Upper lobe of right lung (tissue), 1 donor: ENCODE measurements around the gene FCGR3B. TPM values are rescaled to one million over a fixed set of nuclear protein-coding genes. Genes with fewer than 3 reads are reported as not detected.
A peak's percentile ranks its signal among the peaks of the same experiment; 100 is the strongest.
"Not testable (repeated sequence)": the region's sequence is repeated elsewhere in the genome, so short reads cannot be mapped to it uniquely, and the experiment has no call there.

ENCODE experiments used
- ATAC-seq: fragments of 200-7000 bp; cut with Tn5 transposase; one replicate; pipeline ENCODE4 v1.9.1; 2020; ENCODE audit warnings: mild to moderate bottlenecking, moderate library complexity
- DNase-seq: peaks from one replicate; pipeline ENCODE4 v3.0.0-alpha.2; 2020
- H3K27ac ChIP-seq: fragments of 200-600 bp; one replicate; pipeline ENCODE4 v1.8.0; 2022
- H3K27me3 ChIP-seq: fragments of 200-600 bp; one replicate; pipeline ENCODE4 v1.8.0; 2022; ENCODE audit warnings: mild to moderate bottlenecking
- H3K36me3 ChIP-seq: fragments of 200-600 bp; one replicate; pipeline ENCODE4 v1.8.0; 2022
- H3K4me1 ChIP-seq: fragments of 200-600 bp; one replicate; pipeline ENCODE4 v1.8.0; 2022
- H3K4me3 ChIP-seq: fragments of 200-600 bp; one replicate; pipeline ENCODE4 v1.8.0; 2022; ENCODE audit warnings: mild to moderate bottlenecking
- H3K9me3 ChIP-seq: fragments of 200-600 bp; one replicate; pipeline ENCODE4 v1.8.0; 2022
- intact Hi-C: fragments of 100-400 bp; cut with DNase I; formaldehyde crosslinking; loops from one replicate; pipeline ENCODE4 v1.11.0; 2022
- total RNA-seq: library from RNA; stranded (reverse); fragmentation: NEBNext Ultra II Directional; extraction: Animal tissue kit (Norgen Biotek cat#: 25700); gene quantifications from one replicate; pipeline ENCODE4 v1.2.1, GENCODE V29; 2021
- donor health status: DM: no; HTN: yes; CAD: no; lungs with severe emphysema.

FCGR3B gene
- total RNA-seq, 1 donor from 2014 or later = 18.9 TPM

GRCh38 chr1:161589365-161589764, 41.6 kb downstream of the FCGR3B start:
- DNase-seq, H3K4me1 ChIP-seq, H3K36me3 ChIP-seq, H3K27ac ChIP-seq, intact Hi-C loops, H3K4me3 ChIP-seq, H3K9me3 ChIP-seq, H3K27me3 ChIP-seq: not testable (repeated sequence)
- peak; percentile 30 for ATAC-seq

GRCh38 chr1:161588596-161588995, 42.4 kb downstream of the FCGR3B start:
- H3K4me1 ChIP-seq, intact Hi-C loops, H3K27me3 ChIP-seq, ATAC-seq, DNase-seq, H3K36me3 ChIP-seq, H3K27ac ChIP-seq, H3K4me3 ChIP-seq, H3K9me3 ChIP-seq: not testable (repeated sequence)

GRCh38 chr1:161582882-161583281, 48.1 kb downstream of the FCGR3B start:
- DNase-seq, H3K27ac ChIP-seq, H3K4me3 ChIP-seq, H3K9me3 ChIP-seq, H3K27me3 ChIP-seq, intact Hi-C loops, H3K36me3 ChIP-seq, ATAC-seq, H3K4me1 ChIP-seq: not testable (repeated sequence)

GRCh38 chr1:161580879-161581537, 50.0 kb downstream of the FCGR3B start:
- H3K4me3 ChIP-seq, intact Hi-C loops, H3K4me1 ChIP-seq, H3K27ac ChIP-seq, H3K9me3 ChIP-seq, H3K27me3 ChIP-seq, DNase-seq, H3K36me3 ChIP-seq: not testable (repeated sequence)
- peak; percentile 68 for ATAC-seq

- peak; percentile 52 for ATAC-seq
- not testable (repeated sequence) for H3K9me3 ChIP-seq
These were observed 51.0 kb downstream of the FCGR3B start for GRCh38 chr1:161579856-161580507.

GRCh38 chr1:161576676-161577075, 54.3 kb downstream of the FCGR3B start:
- ATAC-seq = peak; percentile 89
- not testable (repeated sequence) for H3K9me3 ChIP-seq

More at GRCh38 chr1:161579856-161580507, 51.0 kb downstream of the FCGR3B start:
- H3K27me3 ChIP-seq, H3K27ac ChIP-seq, H3K4me3 ChIP-seq, H3K36me3 ChIP-seq, DNase-seq, intact Hi-C loops, H3K4me1 ChIP-seq: not testable (repeated sequence)

More at GRCh38 chr1:161576676-161577075, 54.3 kb downstream of the FCGR3B start:
- H3K27me3 ChIP-seq, H3K4me1 ChIP-seq, DNase-seq, H3K4me3 ChIP-seq, H3K36me3 ChIP-seq, intact Hi-C loops, H3K27ac ChIP-seq: not testable (repeated sequence)

Other genes starting within 250 kb of the FCGR3B start
- gene FCGR2A, start 125.7 kb downstream of the FCGR3B start, total RNA-seq = 140 TPM
- gene HSPA6, start 106.6 kb downstream of the FCGR3B start, total RNA-seq = 10.9 TPM
- 112 TPM for gene FCGR3A, start 81.4 kb downstream of the FCGR3B start, total RNA-seq
- gene FCGR2B, start 32.0 kb upstream of the FCGR3B start, total RNA-seq = 30.7 TPM
- 0.32 TPM for gene FCRLA, start 76.1 kb upstream of the FCGR3B start, total RNA-seq
- gene FCRLB, start 90.4 kb upstream of the FCGR3B start, total RNA-seq = 2.0 TPM
- 19.3 TPM for gene DUSP12, start 118.6 kb upstream of the FCGR3B start, total RNA-seq
- gene ATF6, start 135.1 kb upstream of the FCGR3B start, total RNA-seq = 32.0 TPM